ENCODE measurements around the gene ZNF41. TPM values are rescaled to one million over a fixed set of nuclear protein-coding genes. Genes with fewer than 3 reads are reported as not detected.
A peak's percentile ranks its signal among the peaks of the same experiment; 100 is the strongest.
"Not testable (repeated sequence)": the region's sequence is repeated elsewhere in the genome, so short reads cannot be mapped to it uniquely, and the experiment has no call there.

The ZNF41 gene
- total RNA-seq, 1 donor from 2014 or later = 10.4 TPM

DNA sequence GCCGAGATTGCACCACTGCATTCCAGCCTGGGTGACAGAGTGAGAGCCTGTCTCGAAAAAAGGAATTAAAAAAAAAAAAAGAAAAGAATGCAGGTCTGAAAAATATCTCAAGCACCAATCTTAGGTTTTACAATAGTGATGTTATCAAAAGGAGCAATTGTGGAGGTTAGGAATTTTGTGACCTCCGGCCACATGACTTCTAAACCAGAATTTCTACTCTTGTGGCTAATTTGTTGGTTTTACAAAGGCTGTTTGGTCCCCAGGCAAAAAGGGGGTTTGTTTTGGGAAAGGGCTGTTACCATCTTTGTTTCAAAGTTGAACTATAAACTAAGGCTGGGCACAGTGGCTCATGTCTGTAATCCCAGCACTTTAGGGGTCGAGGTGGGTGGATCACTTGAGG lies 15.4 kb upstream of the ZNF41 start:
- ATAC-seq = no peak
- TF ChIP-seq, protein P1, sequence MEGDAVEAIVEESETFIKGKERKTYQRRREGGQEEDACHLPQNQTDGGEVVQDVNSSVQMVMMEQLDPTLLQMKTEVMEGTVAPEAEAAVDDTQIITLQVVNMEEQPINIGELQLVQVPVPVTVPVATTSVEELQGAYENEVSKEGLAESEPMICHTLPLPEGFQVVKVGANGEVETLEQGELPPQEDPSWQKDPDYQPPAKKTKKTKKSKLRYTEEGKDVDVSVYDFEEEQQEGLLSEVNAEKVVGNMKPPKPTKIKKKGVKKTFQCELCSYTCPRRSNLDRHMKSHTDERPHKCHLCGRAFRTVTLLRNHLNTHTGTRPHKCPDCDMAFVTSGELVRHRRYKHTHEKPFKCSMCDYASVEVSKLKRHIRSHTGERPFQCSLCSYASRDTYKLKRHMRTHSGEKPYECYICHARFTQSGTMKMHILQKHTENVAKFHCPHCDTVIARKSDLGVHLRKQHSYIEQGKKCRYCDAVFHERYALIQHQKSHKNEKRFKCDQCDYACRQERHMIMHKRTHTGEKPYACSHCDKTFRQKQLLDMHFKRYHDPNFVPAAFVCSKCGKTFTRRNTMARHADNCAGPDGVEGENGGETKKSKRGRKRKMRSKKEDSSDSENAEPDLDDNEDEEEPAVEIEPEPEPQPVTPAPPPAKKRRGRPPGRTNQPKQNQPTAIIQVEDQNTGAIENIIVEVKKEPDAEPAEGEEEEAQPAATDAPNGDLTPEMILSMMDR (IDR thresholded peaks at IDR 0.05) = no peak
- Histone ChIP-seq H3K9me3 (no peaks in the 10 kb centered on the region), H3K4me3 (no peak overlapping the region), H3K27ac (no peak overlapping the region), H3K4me1 (no peaks in the 10 kb centered on the region), H3K36me3 (no peaks in the 10 kb centered on the region), H3K27me3 (ENCODE audit: low read depth) (no peaks in the 10 kb centered on the region)
- intact Hi-C loops (cut with DNase I) = no loop called here
- DNase-seq = no peak

DNA sequence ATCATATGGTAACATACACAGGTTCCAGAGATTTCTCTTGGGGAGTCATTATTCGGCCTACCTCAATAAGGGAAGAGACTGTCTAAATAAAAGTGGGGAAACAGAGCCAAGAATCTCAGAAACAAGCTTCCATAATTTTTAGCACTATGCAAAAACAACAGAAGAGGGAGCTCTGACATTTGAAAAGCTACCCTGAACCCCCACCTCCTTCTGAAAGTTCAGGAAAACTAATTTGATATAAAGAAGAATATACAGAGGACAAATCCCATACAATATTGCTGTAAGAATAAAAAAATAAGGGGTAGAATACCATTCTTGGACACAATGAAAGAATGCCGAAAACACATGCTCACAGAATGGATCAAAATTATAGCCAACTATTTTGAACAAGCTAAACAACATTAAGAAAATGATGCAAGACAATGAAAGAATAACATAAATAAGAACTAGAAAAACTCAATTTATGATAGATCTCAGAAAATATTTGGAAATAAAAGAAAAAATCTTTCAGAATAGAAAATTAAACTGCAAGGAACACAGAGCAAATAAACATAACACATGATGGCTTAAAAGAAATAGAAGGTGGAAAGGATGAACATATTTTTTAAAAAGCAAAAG lies 14.4 kb upstream of the ZNF41 start:
- no peaks in the 10 kb centered on the region for H3K4me1 ChIP-seq
- H3K9me3 ChIP-seq = no peaks in the 10 kb centered on the region
- no peak overlapping the region for H3K4me3 ChIP-seq
- DNase-seq (no peak), ATAC-seq (no peak)
- intact Hi-C loops (cut with DNase I) = no loop called here
- H3K36me3 ChIP-seq = no peaks in the 10 kb centered on the region
- H3K27ac ChIP-seq = no peak overlapping the region
- no peaks in the 10 kb centered on the region for H3K27me3 ChIP-seq (ENCODE audit: low read depth)
- TF ChIP-seq, protein P1 (IDR thresholded peaks at IDR 0.05) = peak; percentile 25

DNA sequence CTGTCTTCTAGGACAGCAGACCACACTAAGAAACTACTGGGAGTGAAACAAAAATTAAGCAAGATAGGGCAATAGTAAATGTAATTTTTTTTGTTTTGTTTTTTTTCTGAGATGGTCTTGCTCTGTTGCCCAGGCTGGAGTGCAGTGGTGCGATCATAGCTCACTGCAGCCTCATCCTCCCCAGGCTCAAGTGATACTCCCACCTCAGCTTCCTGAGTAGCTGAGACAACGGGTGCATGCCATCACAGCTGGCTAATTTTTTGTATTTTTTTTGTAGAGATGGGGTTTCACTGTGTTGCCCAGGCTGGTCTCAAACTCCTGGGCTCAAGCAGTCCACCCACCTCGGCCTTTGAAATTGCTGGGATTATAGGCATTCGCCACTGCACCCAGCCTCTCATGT lies 9.1 kb upstream of the ZNF41 start:
- H3K9me3 ChIP-seq; intact Hi-C loops (cut with DNase I); H3K4me1 ChIP-seq; H3K27me3 ChIP-seq (ENCODE audit: low read depth); DNase-seq; ATAC-seq; H3K4me3 ChIP-seq; H3K27ac ChIP-seq; H3K36me3 ChIP-seq: not testable (repeated sequence)

DNA sequence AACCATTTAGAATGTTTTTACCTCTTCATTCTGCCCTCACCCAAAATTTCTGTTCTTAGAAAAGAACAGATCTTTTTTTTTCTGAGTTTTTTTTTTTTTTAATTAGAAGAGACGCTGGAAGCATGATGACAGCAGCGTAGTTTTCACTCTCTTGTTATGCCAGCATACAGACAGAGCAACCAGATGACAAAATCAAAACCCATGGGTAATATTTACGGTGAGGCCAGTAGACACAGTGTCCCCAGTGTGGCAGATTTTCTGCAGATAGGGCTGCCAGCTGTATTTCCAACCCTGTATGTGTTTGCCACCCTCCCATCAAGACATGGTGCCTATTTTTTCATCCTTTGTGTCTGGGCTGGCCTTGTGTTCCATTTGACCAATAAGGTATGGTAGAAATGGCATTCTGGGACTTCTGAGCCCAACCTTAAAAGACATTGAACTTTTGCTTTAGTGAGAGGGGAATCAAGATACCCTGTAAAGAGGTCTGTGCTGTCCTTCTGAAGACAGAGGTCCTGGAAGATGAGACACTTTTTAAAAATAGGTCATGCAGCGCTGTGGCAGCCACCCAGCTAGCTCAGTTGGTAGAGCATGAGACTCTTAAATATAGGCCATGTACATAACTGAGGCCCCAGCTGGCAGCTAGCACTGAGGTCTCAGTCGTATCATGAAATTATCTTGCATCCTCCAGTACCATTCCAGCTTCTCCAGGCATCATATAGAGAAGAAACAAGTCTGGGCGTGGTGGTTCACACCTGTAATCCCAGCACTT lies 6.7 kb upstream of the ZNF41 start:
- DNase-seq (no peak), ATAC-seq (no peak)
- Histone ChIP-seq H3K4me3 (no peak overlapping the region), H3K4me1 (peaks cover 6% of the 10 kb centered on the region), H3K9me3 (no peaks in the 10 kb centered on the region), H3K27me3 (ENCODE audit: low read depth) (no peaks in the 10 kb centered on the region), H3K27ac (no peak overlapping the region), H3K36me3 (no peaks in the 10 kb centered on the region)
- intact Hi-C loops (cut with DNase I) = no loop called here
- TF ChIP-seq, protein P1 (IDR thresholded peaks at IDR 0.05) = no peak

DNA sequence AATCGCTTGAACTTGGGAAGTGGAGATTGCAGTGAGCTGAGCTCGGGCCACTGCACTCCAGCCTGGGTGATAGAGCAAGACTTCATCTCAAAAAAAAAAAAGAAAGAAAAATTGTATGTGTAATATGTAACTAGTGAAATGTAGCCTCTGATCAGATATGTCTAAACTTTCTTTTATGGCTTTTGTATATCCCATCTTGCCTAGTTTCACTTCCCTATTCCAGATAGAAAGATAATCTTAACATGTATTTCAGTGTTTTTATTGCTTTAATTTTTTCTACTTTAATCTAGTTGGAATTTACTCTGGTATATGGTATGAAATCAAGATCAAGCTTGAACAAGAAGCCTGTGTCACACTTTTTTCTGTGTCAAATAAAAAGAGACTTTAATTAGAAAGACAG lies 1.9 kb upstream of the ZNF41 start:
- intact Hi-C loops (cut with DNase I) = no loop called here
- TF ChIP-seq, protein P1 (IDR thresholded peaks at IDR 0.05) = no peak
- DNase-seq = no peak

More for the DNA sequence above, 1.9 kb upstream of the ZNF41 start:
- no peak overlapping the region for H3K4me3 ChIP-seq
- H3K4me1 ChIP-seq = peaks cover 13% of the 10 kb centered on the region
- no peak for ATAC-seq
- no peak overlapping the region for H3K27ac ChIP-seq
- H3K9me3 ChIP-seq = no peaks in the 10 kb centered on the region
- no peaks in the 10 kb centered on the region for H3K36me3 ChIP-seq
- no peaks in the 10 kb centered on the region for H3K27me3 ChIP-seq (ENCODE audit: low read depth)

Measured in lower lobe of right lung (tissue), 2 donors.